A673 (cell line): Measurements from ENCODE around the gene DHRS12.

ENCODE experiments used
- CTCF ChIP-seq: fragments of 300-800, 200-600 bp; sonication (generic); conservative IDR thresholded peaks from 2 replicates; pipeline ENCODE4 v1.5.1; 2017; ENCODE audit warnings: low read depth, mild to moderate bottlenecking, antibody characterized with exemption, low read length, moderate library complexity, mixed read lengths
- EZH2 ChIP-seq: fragments of 200-600 bp; sonication (generic); IDR thresholded peaks from 2 replicates; pipeline ENCODE4 v1.6.1; 2017; ENCODE audit warnings: borderline replicate concordance, low read depth, mild to moderate bottlenecking, mixed read lengths, antibody characterized with exemption, low read length; ENCODE audit not compliant: poor library complexity, severe bottlenecking

GRCh38 chr13:51799261-51799660 is 4.7 kb downstream of the DHRS12 start:
- TF ChIP-seq CTCF = no peak
- no peak for TF ChIP-seq EZH2
